Heart left ventricle (tissue), 13 donors: ENCODE data around the gene USP40.

Source experiments
- POLR2A ChIP-seq, 2 donors: fragments of 450-650 bp; IDR thresholded peaks; one replicate each; pipeline ENCODE4 v1.6.1; 2017; ENCODE audit warnings: antibody characterized with exemption in 2 of 2, mild to moderate bottlenecking in 2 of 2, moderate library complexity in 2 of 2
- TF ChIP-seq, protein P1 (sequence below), 12 donors: fragments of 200-600 bp; sonication (generic) in 4 of 12; IDR thresholded peaks; one replicate each; pipeline versions ENCODE4 v1.5.0 to v1.8.0; 2018 to 2022; ENCODE audit warnings: antibody characterized with exemption in 12 of 12, mild to moderate bottlenecking in 5 of 12
- donor health status: ischemic (EF 13 %, LVEDD 7.1; RV severe dilation, severe dysfunction).
- donor health status: DM: no; HTN: yes; CAD: no.
- donor health status: DM: no; HTN: no; CAD: no.
- donor health status: ischemic (EF 25% LVEDD 6.9; RV normal size, moderate dysfunction).
- donor health status: ischemic (EF 25% LVEDD 5.7; RV mildly dilated, moderate dysfunction).
- donor health status: ischemic (EF 35%, LVEDD 5.7; RV mildly dilated, moderate dysfunction).
- donor health status: nonischemic (EF 11% LVEDD 7.7; RV severe dilation, severe dysfunction).
- donor health status: DM: yes; HTN: yes; CAD: no.
- donor health status: PGD.
- donor health status: ischemic (EF 29% LVEDD 5.4; RV normal size, mild dysfunction).
- donor health status: nonischemic (EF 23%, LVEDD 6.1; RV moderate dilation, normal function).

DNA sequence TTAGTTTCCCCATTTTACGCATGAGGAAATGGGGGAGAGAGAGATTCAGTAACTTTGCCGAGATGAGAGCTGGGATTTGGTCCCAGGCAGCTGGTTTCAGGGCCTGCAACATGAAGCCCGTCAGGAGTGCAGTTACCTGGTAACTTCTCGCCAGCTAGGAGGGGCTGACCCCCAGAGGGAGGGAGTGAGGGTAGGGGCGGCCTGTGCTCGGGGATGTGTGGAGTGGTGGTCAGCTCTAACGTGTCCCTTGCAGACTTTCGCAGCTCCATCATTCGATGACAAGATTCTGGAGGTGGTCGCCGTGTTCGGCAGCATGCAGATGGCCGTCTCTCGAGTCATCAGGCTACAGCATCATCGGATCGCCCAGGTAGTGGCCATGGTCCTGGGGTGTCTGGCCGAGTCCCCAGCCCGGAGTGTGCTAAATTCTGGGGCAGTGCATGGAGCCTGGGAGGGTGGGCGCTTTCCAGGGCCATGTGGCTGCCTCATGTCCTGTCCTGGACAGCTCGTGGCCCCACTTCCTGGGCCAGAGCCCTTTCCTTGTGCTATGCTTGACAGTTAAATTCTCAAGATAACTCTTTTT, 108.5 kb downstream of the USP40 start:
- no peak for TF ChIP-seq POLR2A (IDR thresholded peaks at IDR 0.05)
- TF ChIP-seq, protein P1, sequence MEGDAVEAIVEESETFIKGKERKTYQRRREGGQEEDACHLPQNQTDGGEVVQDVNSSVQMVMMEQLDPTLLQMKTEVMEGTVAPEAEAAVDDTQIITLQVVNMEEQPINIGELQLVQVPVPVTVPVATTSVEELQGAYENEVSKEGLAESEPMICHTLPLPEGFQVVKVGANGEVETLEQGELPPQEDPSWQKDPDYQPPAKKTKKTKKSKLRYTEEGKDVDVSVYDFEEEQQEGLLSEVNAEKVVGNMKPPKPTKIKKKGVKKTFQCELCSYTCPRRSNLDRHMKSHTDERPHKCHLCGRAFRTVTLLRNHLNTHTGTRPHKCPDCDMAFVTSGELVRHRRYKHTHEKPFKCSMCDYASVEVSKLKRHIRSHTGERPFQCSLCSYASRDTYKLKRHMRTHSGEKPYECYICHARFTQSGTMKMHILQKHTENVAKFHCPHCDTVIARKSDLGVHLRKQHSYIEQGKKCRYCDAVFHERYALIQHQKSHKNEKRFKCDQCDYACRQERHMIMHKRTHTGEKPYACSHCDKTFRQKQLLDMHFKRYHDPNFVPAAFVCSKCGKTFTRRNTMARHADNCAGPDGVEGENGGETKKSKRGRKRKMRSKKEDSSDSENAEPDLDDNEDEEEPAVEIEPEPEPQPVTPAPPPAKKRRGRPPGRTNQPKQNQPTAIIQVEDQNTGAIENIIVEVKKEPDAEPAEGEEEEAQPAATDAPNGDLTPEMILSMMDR (IDR thresholded peaks at IDR 0.05): no peak
